Measurements from ENCODE around the gene COQ4. TPM values are rescaled to one million over a fixed set of nuclear protein-coding genes. Genes with fewer than 3 reads are reported as not detected.

The COQ4 gene
- total RNA-seq, 2 donors from 2014 or later: 48.1 to 50.7 TPM

GRCh38 chr9:128323791-128324190, 1.2 kb downstream of the COQ4 start:
- H3K27me3 Mint-ChIP-seq (ENCODE audit: insufficient read depth): no peaks in the 10 kb centered on the region
- no peaks in the 10 kb centered on the region for H3K4me1 ChIP-seq (ENCODE audit: control insufficient read depth, insufficient read depth, low read length)
- 89 to 96% methylated on average over 8 to 12 of the region's 12 CpGs for WGBS, 2 experiments (ENCODE audit: insufficient coverage in 1 of 2, insufficient read length in 1 of 2)
- H3K9me3 Mint-ChIP-seq: no peaks in the 10 kb centered on the region
- peaks cover 10% of the 10 kb centered on the region for H3K4me1 Mint-ChIP-seq
- no peak overlapping the region for H3K27ac ChIP-seq (ENCODE audit: low read depth, low read length)
- H3K36me3 ChIP-seq (ENCODE audit: control insufficient read depth, insufficient read depth, low read length): peaks cover 17% of the 10 kb centered on the region
- no peaks in the 10 kb centered on the region for H3K9me3 ChIP-seq (ENCODE audit: control insufficient read depth, low read length)
- no peaks in the 10 kb centered on the region for H3K27me3 ChIP-seq (ENCODE audit: control insufficient read depth, insufficient read depth, low read length, poor library complexity, severe bottlenecking)
- peaks cover 28% of the 10 kb centered on the region for H3K36me3 Mint-ChIP-seq (ENCODE audit: low read depth)
- H3K9ac ChIP-seq (ENCODE audit: extremely low read depth, low read length, poor library complexity, severe bottlenecking): no peak overlapping the region
- TF ChIP-seq, protein P1, sequence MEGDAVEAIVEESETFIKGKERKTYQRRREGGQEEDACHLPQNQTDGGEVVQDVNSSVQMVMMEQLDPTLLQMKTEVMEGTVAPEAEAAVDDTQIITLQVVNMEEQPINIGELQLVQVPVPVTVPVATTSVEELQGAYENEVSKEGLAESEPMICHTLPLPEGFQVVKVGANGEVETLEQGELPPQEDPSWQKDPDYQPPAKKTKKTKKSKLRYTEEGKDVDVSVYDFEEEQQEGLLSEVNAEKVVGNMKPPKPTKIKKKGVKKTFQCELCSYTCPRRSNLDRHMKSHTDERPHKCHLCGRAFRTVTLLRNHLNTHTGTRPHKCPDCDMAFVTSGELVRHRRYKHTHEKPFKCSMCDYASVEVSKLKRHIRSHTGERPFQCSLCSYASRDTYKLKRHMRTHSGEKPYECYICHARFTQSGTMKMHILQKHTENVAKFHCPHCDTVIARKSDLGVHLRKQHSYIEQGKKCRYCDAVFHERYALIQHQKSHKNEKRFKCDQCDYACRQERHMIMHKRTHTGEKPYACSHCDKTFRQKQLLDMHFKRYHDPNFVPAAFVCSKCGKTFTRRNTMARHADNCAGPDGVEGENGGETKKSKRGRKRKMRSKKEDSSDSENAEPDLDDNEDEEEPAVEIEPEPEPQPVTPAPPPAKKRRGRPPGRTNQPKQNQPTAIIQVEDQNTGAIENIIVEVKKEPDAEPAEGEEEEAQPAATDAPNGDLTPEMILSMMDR (conservative IDR thresholded peaks at IDR 0.05): no peak
- H3K27ac Mint-ChIP-seq: no peak overlapping the region
- peak overlapping the region; percentile 95 for H3K4me3 ChIP-seq (ENCODE audit: low read length)
- peak overlapping the region; percentile 93 for H3K4me3 Mint-ChIP-seq
- no peak for DNase-seq

GRCh38 chr9:128324401-128324800, 1.8 kb downstream of the COQ4 start:
- H3K27ac ChIP-seq (ENCODE audit: low read depth, low read length): no peak overlapping the region

GRCh38 chr9:128325629-128326028, 3.0 kb downstream of the COQ4 start:
- no peaks in the 10 kb centered on the region for H3K9me3 Mint-ChIP-seq
- DNase-seq: no peak
- no peak overlapping the region for H3K4me3 ChIP-seq (ENCODE audit: low read length)
- H3K27ac Mint-ChIP-seq: no peak overlapping the region
- WGBS, 2 experiments (ENCODE audit: insufficient coverage in 1 of 2, insufficient read length in 1 of 2): 93 to 96% methylated on average over 13 of the region's 13 CpGs
- peaks cover 17% of the 10 kb centered on the region for H3K36me3 ChIP-seq (ENCODE audit: control insufficient read depth, insufficient read depth, low read length)
- H3K27me3 Mint-ChIP-seq (ENCODE audit: insufficient read depth): no peaks in the 10 kb centered on the region
- H3K27me3 ChIP-seq (ENCODE audit: control insufficient read depth, insufficient read depth, low read length, poor library complexity, severe bottlenecking): no peaks in the 10 kb centered on the region
- peaks cover 10% of the 10 kb centered on the region for H3K4me1 Mint-ChIP-seq
- no peak overlapping the region for H3K4me3 Mint-ChIP-seq
- H3K9me3 ChIP-seq (ENCODE audit: control insufficient read depth, low read length): no peaks in the 10 kb centered on the region
- H3K9ac ChIP-seq (ENCODE audit: extremely low read depth, low read length, poor library complexity, severe bottlenecking): no peak overlapping the region
- TF ChIP-seq, protein P1 (conservative IDR thresholded peaks at IDR 0.05): no peak
- peaks cover 31% of the 10 kb centered on the region for H3K36me3 Mint-ChIP-seq (ENCODE audit: low read depth)
- H3K27ac ChIP-seq (ENCODE audit: low read depth, low read length): no peak overlapping the region
- H3K4me1 ChIP-seq (ENCODE audit: control insufficient read depth, insufficient read depth, low read length): no peaks in the 10 kb centered on the region

More at GRCh38 chr9:128324401-128324800, 1.8 kb downstream of the COQ4 start:
- Histone ChIP-seq H3K36me3 (ENCODE audit: control insufficient read depth, insufficient read depth, low read length) (peaks cover 17% of the 10 kb centered on the region), H3K9ac (ENCODE audit: extremely low read depth, low read length, poor library complexity, severe bottlenecking) (no peak overlapping the region), H3K4me1 (ENCODE audit: control insufficient read depth, insufficient read depth, low read length) (no peaks in the 10 kb centered on the region), H3K4me3 (ENCODE audit: low read length) (no peak overlapping the region), H3K9me3 (ENCODE audit: control insufficient read depth, low read length) (no peaks in the 10 kb centered on the region), H3K27me3 (ENCODE audit: control insufficient read depth, insufficient read depth, low read length, poor library complexity, severe bottlenecking) (no peaks in the 10 kb centered on the region)
- no peak for DNase-seq
- no peaks in the 10 kb centered on the region for H3K9me3 Mint-ChIP-seq
- no peaks in the 10 kb centered on the region for H3K27me3 Mint-ChIP-seq (ENCODE audit: insufficient read depth)
- peaks cover 28% of the 10 kb centered on the region for H3K36me3 Mint-ChIP-seq (ENCODE audit: low read depth)
- TF ChIP-seq, protein P1 (conservative IDR thresholded peaks at IDR 0.05): no peak
- no peak overlapping the region for H3K27ac Mint-ChIP-seq
- H3K4me1 Mint-ChIP-seq: peaks cover 10% of the 10 kb centered on the region
- WGBS, 2 experiments (ENCODE audit: insufficient coverage in 1 of 2, insufficient read length in 1 of 2): 86% methylated on average over 1 of the region's 1 CpG; no CpG with 5 or more reads in 1 of the 2 experiments
- H3K4me3 Mint-ChIP-seq: peak overlapping the region; percentile 93
